ENCODE measurements around the gene MEIOSIN.

GRCh38 chr19:45711851-45712698 lies 21.2 kb upstream of the MEIOSIN start:
- no peak for TF ChIP-seq CTCF (IDR thresholded peaks at IDR 0.05)
- TF ChIP-seq POLR2A (IDR thresholded peaks at IDR 0.05) = no peak

Measured in Peyer's patch (tissue), 4 donors.